Stimulated activated CD8-positive, alpha-beta memory T cell treated with anti-CD3 and anti-CD28 coated beads, Interleukin-2, amount 100 ng/mL, for 48 hours (primary cell): ENCODE measurements around the gene ASCL5.

Experiments used
- DNase-seq, 2 donors: peaks; one replicate each; pipeline ENCODE4 v3.0.0-alpha.2; 2020; ENCODE audit warnings: low read depth in 2 of 2

ASCL5 gene

DNA sequence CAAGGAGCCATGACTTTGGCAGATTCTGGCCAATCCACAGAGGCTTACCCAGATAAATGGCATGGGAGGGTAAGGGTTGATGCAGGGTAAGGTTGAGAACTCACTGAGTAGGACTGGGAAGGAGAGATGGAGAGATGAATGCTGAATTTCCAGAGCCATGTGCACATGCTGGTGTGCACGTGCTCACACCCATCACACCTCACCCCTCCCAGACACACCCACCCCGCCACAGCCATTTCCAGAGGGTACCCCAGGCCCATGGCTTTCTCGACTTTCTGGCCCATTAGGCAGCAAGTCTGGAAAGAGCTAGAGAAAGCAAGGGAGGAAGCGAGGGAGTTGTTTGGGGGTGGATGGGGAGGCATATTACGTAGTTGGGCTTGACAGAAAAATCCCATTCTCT is 16.4 kb downstream of the ASCL5 start:
- DNase-seq: no peak

- DNase-seq: no peak
Measured at GRCh38 chr1:201110138-201110537, 16.8 kb downstream of the ASCL5 start.

- DNase-seq: no peak
Measured at GRCh38 chr1:201109651-201110050, 17.3 kb downstream of the ASCL5 start.

DNA sequence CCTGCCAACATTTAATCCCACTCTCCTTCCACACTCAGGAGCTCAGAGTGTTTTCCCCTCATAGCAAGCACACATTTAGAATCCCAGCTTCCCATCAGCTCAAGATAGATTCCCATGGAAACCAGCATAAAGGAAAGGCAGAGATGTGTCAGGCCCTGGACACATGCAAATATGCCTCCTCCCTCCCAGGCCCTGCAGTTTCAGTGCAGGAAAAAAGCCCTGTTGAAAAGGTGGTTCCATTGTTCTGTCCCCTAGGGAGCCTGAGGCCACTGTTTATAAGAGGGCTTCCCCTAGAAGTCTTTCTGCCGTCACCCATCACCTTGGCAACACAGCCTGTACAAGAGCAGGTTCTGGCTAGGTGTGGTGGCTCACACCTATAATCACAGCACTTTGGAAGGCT is 18.4 kb downstream of the ASCL5 start:
- DNase-seq: no peak

- DNase-seq: no peak
Measured at GRCh38 chr1:201105688-201106087, 21.3 kb downstream of the ASCL5 start.

- no peak for DNase-seq
Measured at GRCh38 chr1:201104141-201104540, 22.8 kb downstream of the ASCL5 start.

DNA sequence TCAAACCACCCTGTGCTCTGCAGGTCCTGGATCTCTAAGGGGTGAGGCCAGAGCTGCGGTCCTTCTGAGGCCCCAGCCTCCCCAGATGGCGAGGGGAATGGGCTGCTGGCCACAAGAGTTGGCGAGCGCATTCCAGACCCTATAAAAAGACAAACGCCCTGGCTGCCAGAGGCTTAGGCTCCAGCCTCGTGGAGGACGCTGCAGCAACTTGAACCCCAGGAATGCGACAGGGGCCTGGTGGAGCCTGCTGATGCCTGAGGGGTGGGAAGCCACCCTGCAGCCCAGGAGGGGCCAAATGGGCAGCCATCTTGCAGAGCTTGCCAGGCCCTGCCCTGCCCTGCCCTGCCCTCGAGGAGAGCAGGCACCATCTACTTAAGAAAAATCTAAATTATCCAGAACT is 23.3 kb downstream of the ASCL5 start:
- DNase-seq: no peak

GRCh38 chr1:201100169-201100930 is 26.6 kb downstream of the ASCL5 start:
- DNase-seq: no peak

- no peak for DNase-seq
Measured at GRCh38 chr1:201098992-201099677, 27.8 kb downstream of the ASCL5 start.

DNA sequence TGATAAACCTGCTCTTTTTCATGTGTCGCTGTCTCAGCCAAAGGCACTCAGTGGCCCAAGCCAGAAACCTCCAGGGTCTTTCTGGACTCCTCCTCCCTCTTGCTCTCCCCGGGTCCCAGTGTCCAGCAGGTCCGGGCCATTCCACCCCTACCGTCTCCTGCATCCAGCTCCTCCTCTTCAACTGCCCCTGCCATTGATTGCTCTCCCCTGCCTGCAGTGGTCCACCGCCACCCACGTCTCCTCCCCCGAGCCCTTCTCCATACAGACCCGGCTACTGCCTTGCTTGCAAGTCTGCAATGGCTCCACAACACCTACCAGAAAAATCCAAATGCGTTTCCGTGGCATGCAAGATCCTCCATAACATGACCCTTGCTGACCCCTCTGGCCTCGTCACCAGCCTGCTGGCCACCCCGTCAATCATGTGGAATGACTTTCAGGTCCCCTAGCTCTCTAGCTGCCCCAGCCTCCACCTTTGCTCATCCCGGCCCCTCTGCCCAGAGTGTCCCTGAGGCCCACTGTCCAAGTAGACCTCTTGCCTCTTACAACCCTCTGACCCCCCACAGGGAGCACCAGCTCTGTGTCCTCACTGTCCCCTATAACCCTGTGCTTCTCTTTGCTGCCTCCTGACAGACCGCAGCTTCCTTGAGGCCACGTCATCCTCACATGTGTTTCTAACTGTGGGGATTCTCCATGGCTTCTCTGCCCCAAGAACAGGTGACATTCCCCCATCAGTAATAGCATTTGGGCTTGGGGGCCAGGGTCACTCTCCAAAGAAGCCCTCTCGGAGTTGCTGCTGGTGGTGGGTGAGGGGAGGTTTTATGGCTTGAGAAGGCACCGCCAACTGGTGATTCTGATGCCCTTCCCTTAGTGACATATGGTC is 29.8 kb downstream of the ASCL5 start:
- DNase-seq: no peak

GRCh38 chr1:201096041-201096461 is 30.9 kb downstream of the ASCL5 start:
- DNase-seq: no peak

DNA sequence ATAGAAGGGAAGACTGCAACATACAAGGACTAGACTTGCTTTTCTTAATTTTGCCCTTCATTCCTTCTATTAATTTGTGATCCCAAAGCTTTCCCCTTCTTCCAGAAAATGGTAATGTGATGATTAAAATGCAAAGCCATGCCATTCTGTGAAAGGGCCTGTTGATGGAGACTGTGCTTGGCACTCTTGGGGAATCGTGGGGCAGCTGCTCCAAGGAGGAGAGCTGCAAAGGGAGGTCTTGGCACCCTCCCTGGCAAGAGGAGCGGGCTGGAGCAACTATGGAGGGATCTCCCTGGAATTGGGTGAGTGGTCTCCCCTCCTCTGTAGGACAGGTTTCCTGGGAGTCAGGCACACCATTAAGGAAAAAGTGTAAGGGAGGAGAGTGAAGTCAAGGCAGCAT is 31.4 kb downstream of the ASCL5 start:
- DNase-seq: no peak

DNA sequence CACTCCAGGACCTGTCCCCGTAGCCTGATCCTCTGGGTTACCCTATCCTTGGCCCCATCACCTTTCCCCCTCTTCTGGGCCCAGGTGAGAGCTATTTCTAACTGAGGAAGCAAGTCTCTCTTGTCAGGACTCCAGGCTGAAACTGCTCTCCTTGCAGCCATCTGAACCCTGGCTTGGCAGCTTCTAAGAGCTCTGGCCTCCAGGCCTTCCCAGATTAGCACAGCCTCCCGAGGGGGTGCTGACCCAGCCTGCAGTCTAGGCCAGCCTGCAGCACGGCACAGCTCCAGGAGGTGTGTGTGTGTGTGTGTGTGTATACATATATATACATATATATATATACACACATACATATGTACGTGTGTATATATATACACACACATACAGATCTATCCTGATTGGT is 32.2 kb downstream of the ASCL5 start:
- DNase-seq: no peak

DNA sequence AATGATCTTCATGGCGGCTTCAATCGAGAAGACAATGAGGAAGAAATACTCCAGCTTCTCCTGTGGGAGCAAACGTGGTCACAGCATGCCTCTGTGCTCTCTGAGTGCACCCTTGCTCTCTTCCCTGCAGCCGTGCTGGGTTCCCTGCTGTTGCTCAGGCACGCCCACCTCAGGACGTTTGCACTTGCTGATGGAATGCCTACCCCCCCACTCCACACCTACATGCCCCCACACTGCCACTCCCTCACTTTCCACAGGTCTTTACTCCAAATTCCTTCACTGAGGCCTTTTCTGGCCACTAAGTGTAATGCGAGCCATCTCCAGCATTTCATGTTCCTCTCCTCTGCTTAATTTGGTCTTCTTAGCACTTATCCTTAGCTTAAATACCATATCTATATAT is 33.0 kb downstream of the ASCL5 start:
- DNase-seq: no peak

DNA sequence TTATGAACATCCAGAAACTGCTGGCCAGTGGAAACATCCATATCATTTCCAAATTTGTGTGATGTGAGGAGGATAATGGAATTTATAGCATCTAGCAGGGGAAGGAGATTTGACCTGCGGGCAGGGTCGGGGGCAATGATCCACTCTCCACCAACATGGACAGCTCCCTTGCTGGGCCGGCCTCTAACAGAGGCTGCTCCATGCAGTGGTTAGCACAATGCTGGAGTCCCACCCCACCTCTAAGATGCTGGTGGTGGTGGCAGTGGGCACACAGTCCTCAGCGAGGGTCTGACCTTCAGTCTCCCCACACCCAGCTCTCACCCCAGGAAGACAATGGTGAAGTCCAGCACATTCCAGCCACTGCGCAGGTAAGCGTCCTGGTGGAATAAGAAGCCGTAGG is 33.4 kb downstream of the ASCL5 start:
- no peak for DNase-seq

- no peak for DNase-seq
Measured at GRCh38 chr1:201092738-201093137, 34.2 kb downstream of the ASCL5 start.

DNA sequence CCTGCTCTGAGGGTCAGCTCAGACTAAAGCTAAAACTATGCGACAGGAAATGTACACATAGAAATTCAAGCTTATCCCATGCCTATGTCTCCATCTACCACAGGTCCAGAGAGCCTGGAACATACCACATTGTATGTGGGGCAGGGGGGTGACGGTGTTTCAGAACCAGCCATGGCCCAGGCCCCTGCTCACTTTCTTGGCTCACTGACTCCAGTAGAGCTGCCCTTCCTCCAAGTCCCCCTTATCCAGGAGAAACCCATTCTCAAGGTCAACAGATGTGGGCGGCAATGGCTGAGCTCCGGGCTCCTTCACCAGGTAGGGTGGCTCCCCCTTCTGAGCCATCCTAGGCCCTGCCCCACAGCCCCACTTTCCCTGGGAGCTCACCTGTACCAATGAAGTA is 35.7 kb downstream of the ASCL5 start:
- DNase-seq: no peak

GRCh38 chr1:201090541-201090940 is 36.4 kb downstream of the ASCL5 start:
- DNase-seq: no peak

GRCh38 chr1:201089596-201089995 is 37.4 kb downstream of the ASCL5 start:
- DNase-seq: no peak

GRCh38 chr1:201088901-201089525 is 38.0 kb downstream of the ASCL5 start:
- DNase-seq: no peak

- DNase-seq: no peak
Measured at GRCh38 chr1:201088395-201088794, 38.6 kb downstream of the ASCL5 start.
